Stimulated activated CD8-positive, alpha-beta memory T cell treated with anti-CD3 and anti-CD28 coated beads, Interleukin-7, amount 100 ng/mL, for 24 hours (primary cell): ENCODE measurements around the gene PCBD2.

Source experiments
- DNase-seq: peaks from one replicate; pipeline ENCODE4 v3.0.0-alpha.2; 2020; ENCODE audit warnings: low read depth

PCBD2 gene

DNA sequence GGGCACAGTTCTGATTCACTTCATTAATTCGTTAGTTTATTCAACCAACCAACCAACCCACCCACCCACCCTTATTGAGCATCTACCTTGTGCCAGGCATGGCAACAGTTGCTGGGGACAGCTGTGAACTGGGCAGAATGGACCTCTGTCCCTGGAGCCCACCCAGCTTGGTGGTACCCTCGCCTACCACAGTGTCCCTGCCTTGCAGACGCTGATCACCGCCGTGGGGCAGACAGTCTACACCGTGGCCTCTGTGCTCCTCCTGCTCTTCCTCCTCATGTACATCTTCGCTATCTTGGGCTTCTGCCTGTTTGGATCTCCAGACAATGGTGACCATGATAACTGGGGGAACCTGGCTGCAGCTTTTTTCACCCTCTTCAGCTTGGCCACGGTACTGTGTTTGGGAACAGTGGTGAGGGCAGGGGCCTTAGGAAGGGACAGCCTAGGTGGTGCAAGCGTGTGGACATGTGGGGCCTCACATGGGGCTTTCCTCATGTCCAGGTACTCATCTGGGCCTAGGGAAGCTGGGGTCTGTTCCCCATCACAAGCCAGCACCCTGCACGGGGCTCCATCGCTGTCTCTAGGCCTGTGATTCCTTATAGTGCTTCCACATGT lies 102.9 kb downstream of the PCBD2 start:
- no peak for DNase-seq

DNA sequence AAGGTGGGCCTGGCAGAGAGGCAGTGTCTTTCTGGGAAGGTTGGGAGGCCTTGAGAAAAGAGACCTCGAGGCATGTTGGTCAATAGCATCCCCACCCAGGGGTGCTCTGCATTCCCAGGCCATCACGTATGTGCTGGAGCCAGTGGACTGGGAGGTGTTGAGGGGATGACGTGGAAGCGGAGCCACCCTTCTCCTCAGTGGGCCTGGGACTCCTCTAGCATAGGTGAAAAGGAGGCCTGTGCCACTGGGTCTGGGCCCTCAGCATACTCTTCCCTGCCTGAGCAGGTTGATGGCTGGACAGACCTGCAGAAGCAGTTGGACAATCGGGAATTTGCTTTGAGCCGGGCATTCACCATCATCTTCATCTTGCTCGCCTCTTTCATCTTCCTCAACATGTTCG lies 103.6 kb downstream of the PCBD2 start:
- no peak for DNase-seq

DNA sequence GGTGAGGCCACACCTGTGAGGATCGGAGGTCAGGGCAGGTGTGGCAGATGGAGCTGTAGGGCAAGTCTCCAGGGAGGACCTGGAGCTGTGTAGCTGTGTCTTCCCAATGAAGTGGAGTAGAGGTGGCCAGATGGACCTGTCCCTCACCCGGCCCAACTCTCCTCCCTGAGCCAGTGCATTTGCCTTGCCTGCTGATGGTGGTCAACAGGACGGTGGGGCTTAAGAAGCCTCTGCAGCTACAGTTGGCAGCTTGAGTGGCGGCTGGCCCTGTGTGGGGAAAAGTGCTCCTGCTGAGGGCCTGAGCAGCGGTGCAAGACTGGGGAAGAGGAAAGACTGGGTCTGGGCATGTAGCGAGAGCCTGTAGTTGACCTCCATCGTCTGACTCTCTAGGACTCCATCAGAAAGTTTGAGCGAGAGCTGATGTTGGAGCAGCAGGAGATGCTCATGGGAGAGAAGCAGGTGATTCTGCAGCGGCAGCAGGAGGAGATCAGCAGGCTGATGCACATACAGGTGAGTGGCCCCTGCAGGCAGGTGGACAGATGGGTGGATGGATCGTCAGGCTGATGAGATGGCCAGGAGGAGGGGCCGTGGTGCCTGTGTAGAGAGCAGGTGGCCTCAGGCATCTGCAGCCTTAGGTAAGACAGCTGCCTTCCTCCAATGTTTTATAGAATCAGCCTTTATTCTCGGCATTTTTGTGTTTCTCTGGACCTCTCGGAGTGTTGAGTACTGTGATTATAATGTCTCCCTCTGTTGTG lies 104.2 kb downstream of the PCBD2 start:
- DNase-seq = no peak

DNA sequence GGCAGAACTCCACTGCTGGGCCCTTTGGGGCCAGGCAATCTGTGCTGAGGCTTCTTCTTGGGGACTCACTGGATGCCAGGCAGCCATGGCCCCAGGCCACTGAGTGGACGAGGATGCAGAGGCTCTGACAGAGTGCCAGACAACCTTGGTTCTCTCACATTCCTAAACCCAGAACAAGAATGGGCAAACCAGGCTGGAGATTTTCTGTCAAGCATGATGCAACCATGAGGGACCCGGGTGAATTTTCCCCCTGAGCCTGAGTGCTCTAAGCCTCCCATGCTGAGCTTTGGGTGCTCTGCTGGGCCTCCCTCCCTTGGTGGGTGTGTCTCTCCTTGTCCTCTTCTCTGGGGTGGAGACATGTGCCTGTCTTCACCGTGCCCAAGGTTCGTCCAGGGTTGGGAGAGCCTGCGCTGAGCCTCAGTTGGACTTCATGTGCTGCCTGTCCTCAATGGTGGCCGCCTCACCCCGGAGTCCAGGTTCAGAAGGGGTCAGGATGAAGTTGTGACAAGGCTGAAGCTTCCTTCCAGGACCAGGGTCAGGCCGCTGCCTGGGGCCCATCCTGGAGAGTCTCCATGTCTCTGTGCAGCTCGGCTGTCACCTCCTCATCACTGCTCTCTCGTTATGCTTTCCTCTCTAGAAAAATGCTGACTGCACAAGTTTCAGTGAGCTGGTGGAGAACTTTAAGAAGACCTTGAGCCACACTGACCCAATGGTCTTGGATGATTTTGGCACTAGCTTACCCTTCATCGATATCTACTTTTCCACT lies 105.0 kb downstream of the PCBD2 start:
- DNase-seq = no peak

DNA sequence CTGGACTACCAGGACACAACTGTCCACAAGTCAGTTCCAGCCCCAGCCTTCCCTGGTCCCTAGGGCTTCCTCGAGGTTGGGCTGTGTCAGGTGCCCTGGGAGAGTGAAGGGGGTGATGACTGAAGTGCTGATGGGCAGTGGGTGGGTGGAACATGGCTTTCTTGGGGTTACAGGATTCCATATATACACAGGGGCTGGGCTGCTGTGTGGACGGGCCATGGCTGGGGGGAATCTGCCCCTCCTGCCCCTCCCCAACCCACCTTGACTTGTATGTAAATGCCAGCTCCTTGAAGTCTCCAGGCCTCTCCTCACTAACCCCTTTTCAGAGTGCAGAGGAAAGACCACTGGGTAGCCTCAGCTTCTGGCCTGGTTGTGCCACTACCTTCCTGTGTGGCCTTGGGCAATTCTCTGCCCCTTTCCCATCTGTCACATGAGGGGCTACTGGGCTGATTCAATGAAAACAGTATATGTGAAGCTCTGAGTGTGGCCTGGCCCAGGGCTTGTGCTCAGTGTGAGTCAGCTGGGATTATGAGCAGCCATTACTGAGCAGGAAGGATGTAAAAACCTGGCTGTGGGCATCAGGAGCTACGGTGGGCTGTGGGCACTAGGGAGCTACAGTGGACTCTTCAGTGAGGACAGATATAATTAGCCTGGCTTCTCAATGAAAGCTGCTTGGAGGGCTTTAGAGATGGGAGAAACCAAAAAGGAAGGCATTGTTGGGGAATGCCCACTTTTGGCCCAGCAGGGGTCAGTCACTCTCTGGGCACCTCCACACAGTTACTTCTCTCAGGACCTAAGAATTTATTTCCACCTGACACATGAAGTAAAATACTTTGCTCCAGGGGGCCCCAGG lies 105.8 kb downstream of the PCBD2 start:
- no peak for DNase-seq

DNA sequence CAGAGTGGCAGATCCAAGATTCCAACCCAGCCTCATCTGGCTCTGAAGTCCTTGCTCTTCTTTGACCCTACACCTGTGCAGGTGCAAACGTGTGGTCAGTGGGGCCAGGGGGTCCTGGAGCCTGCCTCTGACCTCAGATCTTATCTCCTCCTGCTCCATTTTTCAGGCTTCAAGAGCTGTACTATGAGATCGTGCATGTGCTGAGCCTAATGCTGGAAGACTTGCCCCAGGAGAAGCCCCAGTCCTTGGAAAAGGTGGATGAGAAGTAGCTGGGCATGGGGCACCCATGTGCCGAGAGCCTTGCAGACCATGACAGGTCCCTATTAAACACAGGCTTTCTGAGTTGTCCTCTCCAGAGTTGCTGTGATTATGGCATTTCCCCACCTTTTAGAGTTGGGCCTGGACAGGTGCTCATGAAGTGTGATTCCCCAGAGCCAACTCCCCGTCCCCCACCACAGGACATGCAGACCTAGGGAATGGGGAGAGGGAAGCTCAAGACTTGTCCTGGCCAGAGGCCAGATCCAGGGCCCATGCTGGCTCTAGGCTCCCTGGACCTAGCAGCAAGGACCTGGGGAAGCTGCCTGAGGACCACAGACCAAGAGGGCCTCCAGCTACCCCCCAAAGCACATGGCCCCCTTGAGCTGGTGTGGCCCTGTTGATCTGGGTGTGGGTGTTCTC lies 106.6 kb downstream of the PCBD2 start:
- DNase-seq = no peak

DNA sequence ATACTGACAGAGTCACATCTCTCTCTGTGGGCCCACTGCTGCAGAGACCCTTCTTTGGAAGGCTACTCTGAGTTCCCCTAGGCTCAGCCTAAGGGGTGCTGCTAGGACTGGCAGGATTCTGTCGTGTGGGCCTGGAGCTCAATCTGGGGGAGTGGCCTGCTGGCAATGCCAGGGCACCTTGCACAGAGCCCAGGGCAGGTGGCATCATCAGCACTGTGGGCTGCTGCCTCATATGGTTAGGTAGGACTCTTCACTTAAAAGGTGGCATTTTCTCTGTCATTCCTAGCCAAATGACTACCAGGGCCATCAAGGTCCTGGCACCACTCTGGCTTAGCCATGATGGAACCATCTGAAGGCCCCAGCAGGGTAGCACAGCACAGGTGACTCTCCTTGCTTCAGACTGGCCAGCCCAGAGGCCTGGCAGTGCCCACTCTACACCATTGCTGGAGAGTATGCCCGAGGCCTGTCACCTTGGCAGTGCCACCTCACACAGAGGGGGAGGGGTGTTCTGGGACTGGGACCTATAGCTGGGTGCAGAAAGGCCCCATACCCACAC lies 107.2 kb downstream of the PCBD2 start:
- DNase-seq = no peak
